GM18507 (cell line): ENCODE measurements around the gene FRY.

ENCODE experiments used
- DNase-seq: peaks from one replicate; pipeline ENCODE4 v3.0.0; 2011; ENCODE audit warnings: low read depth; ENCODE audit not compliant: insufficient read length; ENCODE audit errors: extremely low spot score
- FAIRE-seq: peaks from 2 replicates; lab custom pipeline; 2011; peaks lifted over from hg19 to GRCh38; lab: Jason Lieb, UNC

Gene FRY

GRCh38 chr13:32011971-32012370 lies 19.6 kb upstream of the FRY start:
- no peak for FAIRE-seq
- DNase-seq, result no peak

DNA sequence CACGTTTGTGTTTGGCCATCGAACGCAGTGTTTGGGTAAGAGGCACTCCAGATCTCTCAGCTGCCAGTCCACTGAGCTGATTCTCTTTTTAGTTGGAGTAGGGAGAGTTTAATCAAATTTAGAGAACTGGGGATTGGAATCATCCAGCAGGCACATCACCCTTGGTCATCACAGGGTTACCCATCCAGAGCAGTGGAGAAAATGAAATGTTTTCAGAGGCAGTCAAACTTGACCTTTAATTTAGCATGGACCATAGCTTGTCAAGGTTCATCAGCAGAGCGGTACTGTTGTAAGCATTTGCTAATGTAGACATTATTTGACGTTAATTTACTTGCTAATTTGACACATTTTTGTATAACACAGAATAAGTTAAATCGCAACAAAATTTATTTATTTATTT lies 18.4 kb upstream of the FRY start:
- no peak for DNase-seq
- FAIRE-seq, result no peak

GRCh38 chr13:32016119-32016518 lies 15.5 kb upstream of the FRY start:
- DNase-seq (no peak), FAIRE-seq (no peak)

DNA sequence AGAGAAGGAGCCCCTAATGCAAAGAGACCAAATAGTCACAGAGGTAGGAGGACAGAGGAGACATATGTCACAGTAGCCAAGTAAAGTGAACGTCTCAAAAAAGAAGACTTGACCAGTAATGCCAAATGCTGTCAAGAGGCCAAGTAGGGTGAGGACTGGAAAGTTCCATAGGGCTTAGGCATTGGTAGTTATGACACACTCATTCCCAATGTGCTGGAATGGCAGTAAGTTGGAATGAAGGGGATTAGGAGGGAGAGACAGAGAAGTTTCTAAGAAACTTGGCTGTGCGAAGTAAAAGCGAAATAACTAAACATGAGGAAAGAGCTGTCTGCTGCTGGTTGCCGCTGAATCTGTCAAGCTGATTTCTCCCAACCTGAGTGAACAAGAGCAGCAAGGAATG lies 14.9 kb upstream of the FRY start:
- FAIRE-seq (no peak), DNase-seq (no peak)

GRCh38 chr13:32017474-32017873 lies 14.1 kb upstream of the FRY start:
- FAIRE-seq (no peak), DNase-seq (no peak)

DNA sequence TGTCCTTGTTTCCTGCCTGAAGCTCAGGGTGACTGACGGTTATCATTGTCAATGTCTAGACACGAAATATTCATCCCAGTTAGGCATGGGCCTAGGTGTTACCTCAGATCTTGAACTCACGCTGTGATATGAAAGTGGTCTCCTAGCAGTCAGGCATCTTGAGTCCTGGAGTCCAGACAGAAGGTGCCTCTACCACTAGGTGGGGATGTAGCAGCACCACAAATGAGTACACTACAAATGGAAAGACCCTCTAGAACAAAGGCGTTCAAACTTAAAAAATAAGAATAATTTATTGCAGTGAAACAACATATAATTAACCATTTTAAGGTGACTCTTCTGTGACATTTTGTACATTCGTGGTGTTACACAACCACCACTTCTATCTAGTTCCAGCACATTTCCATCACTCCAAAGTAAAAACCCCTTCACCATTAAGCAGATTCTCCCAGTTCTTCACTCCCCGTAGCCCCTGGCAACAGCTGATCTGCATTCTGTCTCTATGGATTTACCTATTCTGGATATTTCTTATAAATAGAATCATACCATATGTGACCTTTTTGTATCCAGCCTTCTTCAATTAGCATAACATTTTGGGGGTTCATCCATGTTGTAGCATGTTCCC lies 11.9 kb upstream of the FRY start:
- no peak for DNase-seq

DNA sequence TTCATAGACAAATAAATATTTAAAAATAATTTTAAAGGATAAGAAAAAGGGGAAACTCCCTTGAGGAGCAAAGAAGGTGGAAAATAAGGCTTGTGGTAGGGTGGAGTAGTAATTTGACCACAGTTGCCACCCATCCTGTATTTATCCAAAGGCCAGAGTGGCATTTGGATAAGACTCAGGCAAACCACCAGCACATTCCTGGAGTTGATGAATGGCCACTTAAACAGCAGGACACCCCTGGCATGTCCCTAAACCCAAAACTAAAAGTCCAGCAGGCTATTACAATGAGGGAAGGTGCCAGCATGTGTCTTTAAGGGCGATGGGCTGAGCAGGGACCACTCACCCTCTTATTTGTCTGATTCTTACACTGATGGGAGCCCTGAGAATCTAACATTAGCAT lies 9.8 kb upstream of the FRY start:
- no peak for FAIRE-seq
- no peak for DNase-seq

More for the DNA sequence above, 11.9 kb upstream of the FRY start:
- peak; percentile 80 for FAIRE-seq

DNA sequence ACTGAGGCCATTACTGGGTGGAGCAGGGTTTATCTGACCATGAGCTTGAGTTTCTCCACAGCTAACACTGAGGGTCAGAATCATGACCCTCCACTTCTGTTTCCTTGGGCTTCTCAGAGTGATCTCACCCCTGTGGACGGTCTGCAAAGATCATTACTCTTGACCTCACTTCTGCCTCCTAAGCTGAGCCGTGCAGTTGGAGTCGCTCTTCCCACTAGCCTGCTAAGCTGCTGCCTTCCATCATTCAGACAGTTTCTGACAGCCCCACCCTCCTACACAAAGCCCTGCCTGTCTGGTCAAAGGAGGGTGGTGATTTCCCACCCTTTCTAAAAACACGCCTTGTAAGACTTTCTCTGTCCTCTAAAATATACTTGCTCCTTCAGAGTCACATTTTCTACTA lies 9.3 kb upstream of the FRY start:
- DNase-seq (no peak), FAIRE-seq (no peak)

GRCh38 chr13:32023096-32023495 lies 8.5 kb upstream of the FRY start:
- DNase-seq (no peak), FAIRE-seq (no peak)

DNA sequence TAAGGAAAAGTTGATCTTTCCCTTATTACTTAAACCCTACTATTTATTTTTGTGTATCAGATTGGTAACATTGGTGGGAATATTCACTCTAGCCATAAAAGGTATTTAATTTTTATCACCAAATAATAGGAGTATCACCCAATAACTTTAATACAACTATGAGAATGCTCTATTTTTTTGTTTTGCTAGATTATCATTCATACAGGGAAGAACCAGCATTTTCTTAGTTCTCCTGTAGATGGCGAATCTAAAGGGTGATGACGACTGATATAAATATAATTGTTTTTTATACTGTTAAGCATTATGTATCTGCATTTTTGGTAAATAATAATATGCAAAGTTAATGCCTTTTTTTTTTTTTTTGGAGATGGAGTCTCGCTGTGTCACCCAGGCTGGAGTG lies 7.9 kb upstream of the FRY start:
- DNase-seq, result no peak
- no peak for FAIRE-seq

DNA sequence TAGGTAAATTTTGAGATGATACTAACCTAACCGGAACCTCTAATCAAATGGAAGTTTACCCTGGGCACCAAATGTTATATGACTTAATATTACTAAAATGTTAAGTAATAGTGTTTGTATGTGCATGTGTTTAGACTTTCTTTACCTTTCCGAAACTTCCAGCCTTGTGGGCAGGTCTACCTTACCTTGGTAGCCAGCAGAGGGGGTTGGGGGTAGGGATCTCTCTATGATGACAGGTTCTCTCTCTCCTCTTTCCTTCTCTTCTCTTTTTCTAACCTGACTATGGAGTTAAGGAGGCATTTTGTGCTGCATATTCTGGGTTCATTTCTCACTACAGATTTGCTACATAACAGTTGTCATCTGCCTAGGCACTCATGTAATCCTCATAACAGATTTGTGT lies 6.8 kb upstream of the FRY start:
- no peak for FAIRE-seq
- DNase-seq, result no peak

DNA sequence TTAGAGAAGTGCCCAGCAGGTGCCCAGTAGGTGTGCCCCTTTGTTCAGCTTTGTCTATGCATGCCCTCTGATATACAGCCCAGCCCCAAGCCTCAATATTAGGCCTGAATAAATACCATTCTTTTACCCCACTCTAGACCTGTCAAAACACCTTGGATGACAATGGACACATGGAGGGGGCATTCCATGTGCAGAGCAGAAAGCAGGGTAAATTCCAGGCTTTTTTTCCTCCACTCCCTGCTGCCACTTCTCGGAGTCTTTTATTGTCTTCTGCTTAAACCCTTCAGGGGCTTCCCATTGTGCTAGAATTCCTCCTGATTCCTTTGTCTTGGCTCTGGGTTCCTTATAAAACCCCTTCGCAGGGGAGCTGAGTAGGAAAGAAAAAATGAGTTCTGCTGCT lies 5.8 kb upstream of the FRY start:
- FAIRE-seq, result no peak
- DNase-seq, result no peak

GRCh38 chr13:32026623-32027022 lies 5.0 kb upstream of the FRY start:
- DNase-seq, result no peak
- no peak for FAIRE-seq

GRCh38 chr13:32028711-32029110 lies 2.9 kb upstream of the FRY start:
- no peak for DNase-seq
- FAIRE-seq, result no peak

DNA sequence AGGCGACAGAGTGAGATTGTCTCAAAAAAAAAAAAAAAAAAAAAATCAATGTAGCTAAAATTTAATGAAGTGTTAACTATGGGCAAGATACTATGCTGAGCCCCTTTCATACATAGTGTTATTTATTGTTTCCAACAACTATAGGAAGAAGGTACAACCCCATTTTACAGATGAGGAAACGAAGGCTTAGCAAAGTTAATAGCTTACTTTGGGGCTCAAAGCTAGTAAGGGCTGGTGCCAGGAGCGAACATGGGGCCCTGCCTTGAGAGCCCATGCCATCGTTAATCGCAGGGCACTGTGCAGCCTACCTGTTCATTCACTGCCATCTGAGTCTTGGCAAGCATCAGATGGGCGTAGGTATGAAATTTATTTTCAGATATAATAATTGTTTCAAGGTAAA lies 1.9 kb upstream of the FRY start:
- no peak for FAIRE-seq

DNA sequence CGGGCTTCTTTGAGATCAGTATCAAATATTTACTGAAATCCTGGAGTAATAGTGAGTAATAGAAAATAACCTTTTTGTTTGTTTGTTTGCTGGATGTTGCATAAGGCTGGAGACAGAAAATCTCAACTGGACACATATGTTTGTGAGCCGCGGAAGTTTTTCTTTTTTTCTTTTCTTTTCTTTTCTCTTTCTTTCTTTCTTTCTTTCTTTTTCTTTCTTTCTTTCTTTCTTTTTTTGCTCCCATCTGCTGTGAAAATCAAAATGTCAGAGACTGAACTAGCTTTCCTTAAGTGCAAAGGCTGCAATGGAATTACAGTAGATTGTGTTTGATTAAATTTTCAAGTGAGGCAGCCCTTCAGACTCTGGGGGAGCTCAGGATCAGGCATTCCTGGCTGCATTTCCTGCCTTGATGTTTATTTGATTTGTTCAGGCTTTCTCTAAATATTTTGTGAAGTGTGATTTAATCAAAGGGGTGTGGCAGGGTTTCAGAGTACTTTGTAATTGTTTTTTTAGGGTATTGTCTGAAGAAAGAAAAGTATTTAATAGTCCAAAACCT lies 319 bp downstream of the FRY start:
- no peak for DNase-seq
- FAIRE-seq, result no peak

More for the DNA sequence above, 1.9 kb upstream of the FRY start:
- no peak for DNase-seq

DNA sequence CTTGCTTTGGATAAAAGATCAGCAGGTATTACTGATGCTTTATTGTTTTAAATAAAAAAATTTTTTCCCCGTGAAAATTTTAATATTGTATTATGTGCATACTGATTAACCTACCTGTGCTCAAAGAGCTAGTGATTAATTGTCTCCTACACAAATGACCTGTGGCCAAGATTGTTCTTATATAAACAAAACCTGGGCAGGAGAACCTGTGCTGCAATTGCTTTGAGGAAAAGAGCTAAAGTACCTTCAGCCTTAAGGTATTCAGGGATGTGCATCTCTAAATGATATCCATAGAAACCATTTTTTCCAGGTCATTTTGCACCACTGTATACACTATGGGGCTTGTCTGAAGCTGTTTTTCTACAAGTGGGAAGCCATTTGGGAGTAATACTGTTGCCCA lies 1.2 kb downstream of the FRY start:
- no peak for FAIRE-seq
- DNase-seq, result no peak

- FAIRE-seq, result no peak
- DNase-seq, result no peak
These were observed 2.2 kb downstream of the FRY start for GRCh38 chr13:32033744-32034143.

DNA sequence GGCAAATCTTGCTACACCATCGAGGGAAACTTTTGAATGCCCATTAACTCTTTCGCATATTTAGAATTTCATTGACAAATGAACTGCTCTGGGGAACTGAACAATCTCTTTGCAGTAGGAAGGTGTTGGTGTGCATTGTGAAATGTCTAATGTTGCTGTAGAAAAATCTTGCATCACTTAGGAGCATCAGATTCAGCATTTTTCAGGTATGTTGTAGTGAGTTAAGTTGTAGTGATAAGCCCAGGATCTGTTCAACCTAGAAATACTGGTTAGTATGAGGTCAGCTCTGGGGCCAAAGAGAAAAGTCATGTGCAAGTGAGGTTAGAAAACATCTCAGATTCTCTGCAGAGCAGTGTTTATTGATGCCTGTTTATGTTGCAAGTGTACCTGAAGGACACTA lies 4.1 kb downstream of the FRY start:
- FAIRE-seq (no peak), DNase-seq (no peak)

GRCh38 chr13:32036126-32036695 lies 4.6 kb downstream of the FRY start:
- DNase-seq (no peak), FAIRE-seq (no peak)

GRCh38 chr13:32036757-32037156 lies 5.2 kb downstream of the FRY start:
- no peak for FAIRE-seq
- no peak for DNase-seq

DNA sequence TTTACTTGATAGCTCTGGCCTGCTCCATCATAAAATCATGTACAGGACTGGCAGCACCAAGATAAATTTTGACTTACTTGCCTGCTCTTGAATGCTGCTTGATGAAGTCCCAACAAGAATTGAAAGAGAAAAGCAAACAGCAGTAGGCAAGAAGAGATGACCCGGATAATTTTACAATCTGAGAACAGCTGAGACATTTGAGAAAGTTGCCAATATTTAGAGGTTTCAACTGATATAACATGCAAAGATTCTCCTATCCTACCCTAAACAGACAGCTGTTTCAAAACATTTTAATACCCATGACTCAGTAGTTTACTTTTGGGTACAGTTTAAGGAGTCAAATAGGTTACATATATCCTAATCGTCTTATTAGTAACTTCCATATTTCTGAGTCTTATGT lies 5.9 kb downstream of the FRY start:
- FAIRE-seq, result no peak
- DNase-seq, result no peak
